HepG2 (cell line): ENCODE results near the gene TUBB4B. TPM values are rescaled to one million over a fixed set of nuclear protein-coding genes. Genes with fewer than 3 reads are reported as not detected.

Source experiments
- ATRX ChIP-seq: sonication (generic); formaldehyde crosslinking; IDR thresholded peaks from 2 replicates; pipeline ENCODE4 v1.4.0; 2020; ENCODE audit warnings: missing genetic modification reagents, borderline replicate concordance
- BCLAF1 ChIP-seq: fragments of 450-650 bp; IDR thresholded peaks from 2 replicates; pipeline ENCODE4 v1.6.1; 2017; ENCODE audit warnings: mild to moderate bottlenecking
- CEBPB ChIP-seq: IDR thresholded peaks from 2 replicates; pipeline ENCODE4 v1.6.1; 2011; ENCODE audit warnings: low read depth, low read length, improper control_type of control experiment, borderline replicate concordance
- HNRNPK ChIP-seq: fragments of 200-400 bp; formaldehyde crosslinking; IDR thresholded peaks from 2 replicates; pipeline ENCODE4 v1.6.1; 2018; ENCODE audit warnings: low read length, low read depth, moderate library complexity, mild to moderate bottlenecking; ENCODE audit not compliant: poor library complexity, severe bottlenecking
- HOXA7 ChIP-seq: sonication (generic); formaldehyde crosslinking; IDR thresholded peaks from 2 replicates; pipeline ENCODE4 v1.8.1; 2022; ENCODE audit warnings: mild to moderate bottlenecking, missing genetic modification reagents, moderate library complexity
- MBD4 ChIP-seq: IDR thresholded peaks from 2 replicates; pipeline ENCODE4 v1.6.1; 2012; ENCODE audit warnings: low read length, inconsistent platforms, borderline replicate concordance
- MED8 ChIP-seq: sonication (generic); formaldehyde crosslinking; IDR thresholded peaks from 2 replicates; pipeline ENCODE4 v1.8.1; 2023; ENCODE audit warnings: mild to moderate bottlenecking, missing genetic modification reagents; ENCODE audit not compliant: insufficient replicate concordance
- MLLT10 ChIP-seq: sonication (generic); formaldehyde crosslinking; IDR thresholded peaks from 2 replicates; pipeline ENCODE4 v1.4.0; 2020; ENCODE audit warnings: missing genetic modification reagents
- POLR2AphosphoS2 ChIP-seq: IDR thresholded peaks from 2 replicates; pipeline ENCODE4 v1.6.1; 2011; ENCODE audit warnings: low read depth, low read length, improper control_type of control experiment
- PPARG ChIP-seq: conservative IDR thresholded peaks from 2 replicates; pipeline ENCODE4 v1.6.1; 2016; ENCODE audit warnings: missing biosample characterization, missing genetic modification reagents
- SALL2 ChIP-seq: sonication (generic); formaldehyde crosslinking; IDR thresholded peaks from 2 replicates; pipeline ENCODE4 v1.8.1; 2023; ENCODE audit warnings: mild to moderate bottlenecking, missing genetic modification reagents, inconsistent platforms
- SIX1 ChIP-seq: sonication (generic); formaldehyde crosslinking; IDR thresholded peaks from 2 replicates; pipeline ENCODE4 v1.4.0; 2020; ENCODE audit warnings: missing genetic modification reagents, borderline replicate concordance
- SOX6 ChIP-seq, 2 experiments: fragments of 450-650 bp in 1 of 2; sonication (generic) in 1 of 2; formaldehyde crosslinking in 1 of 2; IDR thresholded peaks; 2 replicates each; pipeline versions ENCODE4 v1.4.0 to v1.6.1; 2017 to 2020; ENCODE audit warnings: antibody characterized with exemption in 1 of 2, mild to moderate bottlenecking in 1 of 2, missing genetic modification reagents in 1 of 2
- SYNCRIP ChIP-seq: fragments of 200-400 bp; formaldehyde crosslinking; IDR thresholded peaks from 2 replicates; pipeline ENCODE4 v1.6.1; 2018; ENCODE audit warnings: mild to moderate bottlenecking, low read depth, low read length; ENCODE audit not compliant: insufficient read depth
- YEATS2 ChIP-seq: sonication (generic); formaldehyde crosslinking; IDR thresholded peaks from 2 replicates; pipeline ENCODE4 v1.4.0; 2020; ENCODE audit warnings: missing genetic modification reagents, borderline replicate concordance
- ZFAT ChIP-seq: sonication (generic); formaldehyde crosslinking; conservative IDR thresholded peaks from 2 replicates; pipeline ENCODE4 v1.8.1; 2023; ENCODE audit warnings: missing genetic modification reagents, inconsistent platforms
- ZNF101 ChIP-seq: sonication (generic); formaldehyde crosslinking; IDR thresholded peaks from 2 replicates; pipeline ENCODE4 v1.4.0; 2020; ENCODE audit warnings: mild to moderate bottlenecking, low read depth, missing genetic modification reagents, borderline replicate concordance
- ZNF547 ChIP-seq: sonication (generic); formaldehyde crosslinking; IDR thresholded peaks from 2 replicates; pipeline ENCODE4 v1.5.1; 2020; ENCODE audit warnings: mild to moderate bottlenecking, missing genetic modification reagents
- ZNF556 ChIP-seq: sonication (generic); formaldehyde crosslinking; IDR thresholded peaks from 2 replicates; pipeline ENCODE4 v1.4.0; 2020; ENCODE audit warnings: mild to moderate bottlenecking, missing genetic modification reagents, borderline replicate concordance
- ZNF589 ChIP-seq: sonication (generic); formaldehyde crosslinking; conservative IDR thresholded peaks from 2 replicates; pipeline ENCODE4 v1.8.0; 2022; ENCODE audit warnings: mild to moderate bottlenecking, moderate library complexity, missing genetic modification reagents
- ZNF709 ChIP-seq: sonication (generic); formaldehyde crosslinking; IDR thresholded peaks from 2 replicates; pipeline ENCODE4 v1.5.0; 2020; ENCODE audit warnings: mild to moderate bottlenecking, missing genetic modification reagents
- ZNF792 ChIP-seq: IDR thresholded peaks from 2 replicates; pipeline ENCODE4 v1.6.1; 2016
- ZNF879 ChIP-seq: sonication (generic); formaldehyde crosslinking; IDR thresholded peaks from 2 replicates; pipeline ENCODE4 v1.8.1; 2023; ENCODE audit warnings: missing genetic modification reagents
- polyA plus RNA-seq, 8 experiments: library from polyadenylated mRNA; depleted of rRNA in 3 of 8; stranded (reverse) in 7 of 8; unstranded in 1 of 8; fragments of >200 nt; fragmentation: Illumina TruSeq in 4 of 8; extraction: Trizol in 4 of 8; gene quantifications; 2 replicates each; pipeline versions ENCODE4 v1.2.1 to v1.2.3, GENCODE V29; 2011 to 2016; ENCODE audit warnings: low read depth in 4 of 8, missing spikeins in 1 of 8, mixed read lengths in 1 of 8; ENCODE audit not compliant: insufficient read depth in 1 of 8
- total RNA-seq, 5 experiments: library from RNA; depleted of rRNA; stranded (reverse); fragments of >200 nt; fragmentation: Illumina TruSeq; extraction: Trizol; gene quantifications; 2 replicates each; pipeline ENCODE4 v1.2.3, GENCODE V29; 2016; ENCODE audit warnings: low read depth in 1 of 5
- TF ChIP-seq, protein P1 (sequence below): IDR thresholded peaks from 2 replicates; pipeline ENCODE4 v1.4.0; 2020; ENCODE audit warnings: mild to moderate bottlenecking, missing genetic modification reagents

Gene TUBB4B
- total and polyA plus RNA-seq, 2 of the 13 experiments (the other 11 are each of a cell fraction or from before 2014, with no cell fraction given), result 182 to 412 TPM

GRCh38 chr9:137235424-137236237 is 5.5 kb upstream of the TUBB4B start (continued):
- TF ChIP-seq BCLAF1, result no peak
- TF ChIP-seq YEATS2 (CRISPR knock-in tag), result no peak
- 0 out of 2 replicates have a peak, but pooled peaks have one; percentile 33 for TF ChIP-seq ZNF792 (CRISPR knock-in tag)
- no peak for TF ChIP-seq PPARG (CRISPR knock-in tag)
- no peak for TF ChIP-seq POLR2AphosphoS2
- TF ChIP-seq, protein P1, sequence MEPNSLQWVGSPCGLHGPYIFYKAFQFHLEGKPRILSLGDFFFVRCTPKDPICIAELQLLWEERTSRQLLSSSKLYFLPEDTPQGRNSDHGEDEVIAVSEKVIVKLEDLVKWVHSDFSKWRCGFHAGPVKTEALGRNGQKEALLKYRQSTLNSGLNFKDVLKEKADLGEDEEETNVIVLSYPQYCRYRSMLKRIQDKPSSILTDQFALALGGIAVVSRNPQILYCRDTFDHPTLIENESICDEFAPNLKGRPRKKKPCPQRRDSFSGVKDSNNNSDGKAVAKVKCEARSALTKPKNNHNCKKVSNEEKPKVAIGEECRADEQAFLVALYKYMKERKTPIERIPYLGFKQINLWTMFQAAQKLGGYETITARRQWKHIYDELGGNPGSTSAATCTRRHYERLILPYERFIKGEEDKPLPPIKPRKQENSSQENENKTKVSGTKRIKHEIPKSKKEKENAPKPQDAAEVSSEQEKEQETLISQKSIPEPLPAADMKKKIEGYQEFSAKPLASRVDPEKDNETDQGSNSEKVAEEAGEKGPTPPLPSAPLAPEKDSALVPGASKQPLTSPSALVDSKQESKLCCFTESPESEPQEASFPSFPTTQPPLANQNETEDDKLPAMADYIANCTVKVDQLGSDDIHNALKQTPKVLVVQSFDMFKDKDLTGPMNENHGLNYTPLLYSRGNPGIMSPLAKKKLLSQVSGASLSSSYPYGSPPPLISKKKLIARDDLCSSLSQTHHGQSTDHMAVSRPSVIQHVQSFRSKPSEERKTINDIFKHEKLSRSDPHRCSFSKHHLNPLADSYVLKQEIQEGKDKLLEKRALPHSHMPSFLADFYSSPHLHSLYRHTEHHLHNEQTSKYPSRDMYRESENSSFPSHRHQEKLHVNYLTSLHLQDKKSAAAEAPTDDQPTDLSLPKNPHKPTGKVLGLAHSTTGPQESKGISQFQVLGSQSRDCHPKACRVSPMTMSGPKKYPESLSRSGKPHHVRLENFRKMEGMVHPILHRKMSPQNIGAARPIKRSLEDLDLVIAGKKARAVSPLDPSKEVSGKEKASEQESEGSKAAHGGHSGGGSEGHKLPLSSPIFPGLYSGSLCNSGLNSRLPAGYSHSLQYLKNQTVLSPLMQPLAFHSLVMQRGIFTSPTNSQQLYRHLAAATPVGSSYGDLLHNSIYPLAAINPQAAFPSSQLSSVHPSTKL (CRISPR knock-in tag), result no peak
- TF ChIP-seq SOX6 (IDR thresholded peaks at IDR 0.05), result no peak
- TF ChIP-seq SOX6 (CRISPR knock-in tag; IDR thresholded peaks at IDR 0.05), result no peak
- TF ChIP-seq SIX1 (CRISPR knock-in tag), result no peak
- no peak for TF ChIP-seq HNRNPK
- 0 out of 2 replicates have a peak, but pooled peaks have one; percentile 3 for TF ChIP-seq ZNF589 (CRISPR knock-in tag)
- TF ChIP-seq SYNCRIP, result no peak
- no peak for TF ChIP-seq MED8 (CRISPR knock-in tag)
- no peak for TF ChIP-seq ZFAT (CRISPR knock-in tag)
- TF ChIP-seq ATRX (CRISPR knock-in tag), result no peak
- no peak for TF ChIP-seq ZNF556 (CRISPR knock-in tag)
- TF ChIP-seq CEBPB, result no peak
- TF ChIP-seq ZNF547 (CRISPR knock-in tag), result no peak; the same call in none of the 2 replicates
- TF ChIP-seq HOXA7 (CRISPR knock-in tag), result 0 out of 2 replicates have a peak, but pooled peaks have one; percentile 19
- no peak for TF ChIP-seq ZNF101 (CRISPR knock-in tag)
- no peak for TF ChIP-seq SALL2
- TF ChIP-seq ZNF709 (CRISPR knock-in tag), result no peak
- no peak for TF ChIP-seq MLLT10 (CRISPR knock-in tag)
- no peak for TF ChIP-seq ZNF879 (CRISPR knock-in tag)
- TF ChIP-seq MBD4, result no peak
